ENCODE measurements around the gene DIS3L2. TPM values are rescaled to one million over a fixed set of nuclear protein-coding genes. Genes with fewer than 3 reads are reported as not detected.

The DIS3L2 gene
- total and polyA plus RNA-seq, 2 of the 4 experiments (the other 2 are of a cell fraction), result 14.7 to 19.2 TPM

- TF ChIP-seq RAD21 (IDR thresholded peaks at IDR 0.05; ENCODE audit: low read length) (peak; percentile 22; the same call in 1 of the 2 replicates), CEBPB (IDR thresholded peaks at IDR 0.05; ENCODE audit: low read depth, low read length) (no peak), SMC3 (IDR thresholded peaks at IDR 0.05; ENCODE audit: low read depth, low read length) (0 out of 2 replicates have a peak, but pooled peaks have one; percentile 22), FOS (IDR thresholded peaks at IDR 0.05; ENCODE audit: low read depth, low read length) (no peak), CHD1 (IDR thresholded peaks at IDR 0.05; ENCODE audit: low read depth, low read length) (no peak), POLR2A (IDR thresholded peaks at IDR 0.05; ENCODE audit: low read depth, low read length) (no peak), RCOR1 (IDR thresholded peaks at IDR 0.05; ENCODE audit: insufficient replicate concordance, low read length) (no peak), USF2 (IDR thresholded peaks at IDR 0.05; ENCODE audit: low read depth, low read length) (no peak), CTCF (conservative IDR thresholded peaks at IDR 0.05; ENCODE audit: low read depth, low read length) (peak; percentile 18; the same call in 1 of the 2 replicates)
- CTCF ChIA-PET, result no interaction called here
- Histone ChIP-seq H3K36me3 (ENCODE audit: control insufficient read depth, insufficient read depth, low read length) (no peaks in the 10 kb centered on the region), H3K4me3 (ENCODE audit: insufficient read depth, low read depth, low read length) (no peak overlapping the region), H4K8ac (ENCODE audit: low read depth in 2 of 2, low read length in 2 of 2) (no peak overlapping the region), H2BK20ac (ENCODE audit: low read depth, low read length) (no peak overlapping the region), H2BK15ac (ENCODE audit: low read depth, low read length) (no peak overlapping the region), H3K27ac (ENCODE audit: insufficient read depth, low read length) (no peak overlapping the region), H2BK120ac (ENCODE audit: low read depth, low read length) (no peak overlapping the region), H3K9me1 (ENCODE audit: insufficient read depth, low read length) (peaks cover 4% of the 10 kb centered on the region; the same call in 1 of the 2 replicates), H4K91ac (ENCODE audit: insufficient read depth, low read depth, low read length) (no peak overlapping the region), H2AFZ (replicated peaks; ENCODE audit: low read length, poor library complexity) (no peak overlapping the region), H3K18ac (ENCODE audit: low read depth, low read length) (no peak overlapping the region), H4K20me1 (ENCODE audit: insufficient read depth, low read length) (0 out of 2 replicates have a peak, but pooled peaks cover 5% of the 10 kb centered on the region), H2AK9ac (replicated peaks; ENCODE audit: low read depth, low read length, poor library complexity) (no peak overlapping the region), H3K4ac (ENCODE audit: low read depth, low read length) (no peak overlapping the region), H3K4me1 (ENCODE audit: control insufficient read depth, insufficient read depth, low read length) (no peaks in the 10 kb centered on the region), H3K79me1 (ENCODE audit: low read depth in 1 of 2, low read length in 2 of 2) (0 out of 4 replicates have a peak, but pooled peaks cover 0 to 5% of the 10 kb centered on the region in 2 experiments), H4K5ac (ENCODE audit: low read depth, low read length) (no peak overlapping the region), H3K4me2 (ENCODE audit: low read depth, low read length) (no peak overlapping the region), H3K23ac (ENCODE audit: low read depth, low read length) (no peak overlapping the region), H3K14ac (replicated peaks; ENCODE audit: low read depth, low read length) (no peak overlapping the region), H3K9me3 (ENCODE audit: control insufficient read depth, insufficient read depth, low read length) (no peaks in the 10 kb centered on the region), H3K27me3 (ENCODE audit: control insufficient read depth, insufficient read depth, low read length) (no peaks in the 10 kb centered on the region), H2AK5ac (ENCODE audit: low read depth, low read length) (no peak overlapping the region), H3K56ac (ENCODE audit: extremely low read depth, insufficient read depth, low read length) (no peak overlapping the region), H3K9ac (ENCODE audit: low read depth, low read length) (no peak overlapping the region), H2BK5ac (ENCODE audit: low read depth, low read length, poor library complexity, severe bottlenecking) (no peak overlapping the region)
- 85% methylated on average over 2 of the region's 3 CpGs; no CpG with 5 or more reads in 1 of the 2 experiments for WGBS, 2 experiments (ENCODE audit: extremely low coverage in 2 of 2, insufficient read length in 1 of 2)
- ATAC-seq (ENCODE audit: low read depth), result peak; percentile 17; the same call in 1 of the 2 replicates
- BruUV-seq (replicated peaks), result no TSS peak
- peak; percentile 17 for DNase-seq
- dilution Hi-C loops (cut with HindIII; ENCODE audit: low sequenced_read_pairs, unreplicated experiment) (no loop called here), intact Hi-C loops (cut with micrococcal nuclease) (loop anchor here (1.0 kb wide), 1 partner anchor 305 kb away; no protein-coding TSS in a partner anchor), in situ Hi-C loops (cut with MboI; ENCODE audit: low sequenced_read_pairs) (no loop called here)
- POLR2A ChIA-PET (ENCODE audit: unreplicated experiment), result no interaction called here
Measured at GRCh38 chr2:232230560-232230959, 269.0 kb downstream of the DIS3L2 start.
